ENCODE results near the gene TENT5C.

GRCh38 chr1:117662667-117663066 is 56.8 kb downstream of the TENT5C start:
- no peak for TF ChIP-seq EZH2 (IDR thresholded peaks at IDR 0.05; ENCODE audit: borderline replicate concordance, low read length)
- TF ChIP-seq, protein P1, sequence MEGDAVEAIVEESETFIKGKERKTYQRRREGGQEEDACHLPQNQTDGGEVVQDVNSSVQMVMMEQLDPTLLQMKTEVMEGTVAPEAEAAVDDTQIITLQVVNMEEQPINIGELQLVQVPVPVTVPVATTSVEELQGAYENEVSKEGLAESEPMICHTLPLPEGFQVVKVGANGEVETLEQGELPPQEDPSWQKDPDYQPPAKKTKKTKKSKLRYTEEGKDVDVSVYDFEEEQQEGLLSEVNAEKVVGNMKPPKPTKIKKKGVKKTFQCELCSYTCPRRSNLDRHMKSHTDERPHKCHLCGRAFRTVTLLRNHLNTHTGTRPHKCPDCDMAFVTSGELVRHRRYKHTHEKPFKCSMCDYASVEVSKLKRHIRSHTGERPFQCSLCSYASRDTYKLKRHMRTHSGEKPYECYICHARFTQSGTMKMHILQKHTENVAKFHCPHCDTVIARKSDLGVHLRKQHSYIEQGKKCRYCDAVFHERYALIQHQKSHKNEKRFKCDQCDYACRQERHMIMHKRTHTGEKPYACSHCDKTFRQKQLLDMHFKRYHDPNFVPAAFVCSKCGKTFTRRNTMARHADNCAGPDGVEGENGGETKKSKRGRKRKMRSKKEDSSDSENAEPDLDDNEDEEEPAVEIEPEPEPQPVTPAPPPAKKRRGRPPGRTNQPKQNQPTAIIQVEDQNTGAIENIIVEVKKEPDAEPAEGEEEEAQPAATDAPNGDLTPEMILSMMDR (IDR thresholded peaks at IDR 0.05; ENCODE audit: low read length), result no peak

All from OCI-LY1 (cell line).